T-helper 17 cell (primary cell): Measurements from ENCODE around the gene MGAT5. TPM values are rescaled to one million over a fixed set of nuclear protein-coding genes. Genes with fewer than 3 reads are reported as not detected.

Experiments
- ATAC-seq: fragments of 150-1000 bp; cut with Tn5 transposase; 2 replicates; pipeline ENCODE4 v1.10.0; 2021; ENCODE audit warnings: mild to moderate bottlenecking, moderate library complexity
- DNase-seq, 3 donors: peaks; one replicate each; pipeline versions ENCODE4 v3.0.0 to v3.0.0-alpha.2; 2020 to 2021
- H3K9me3 ChIP-seq: one replicate; pipeline ENCODE4 v1.7.0; 2013; ENCODE audit warnings: low read length, mild to moderate bottlenecking; ENCODE audit not compliant: control insufficient read depth, poor library complexity, severe bottlenecking
- H3K27ac Mint-ChIP-seq: one replicate; pipeline ENCODE4 v1.8.0; 2022; ENCODE audit warnings: mild to moderate bottlenecking, moderate library complexity, mixed read lengths
- H3K27me3 Mint-ChIP-seq: one replicate; pipeline ENCODE4 v1.8.0; 2022; ENCODE audit warnings: mixed read lengths
- H3K36me3 Mint-ChIP-seq: one replicate; pipeline ENCODE4 v1.8.0; 2022; ENCODE audit warnings: low read depth, mixed read lengths
- H3K4me1 Mint-ChIP-seq: one replicate; pipeline ENCODE4 v1.8.0; 2022; ENCODE audit warnings: mild to moderate bottlenecking, mixed read lengths
- H3K4me3 Mint-ChIP-seq: one replicate; pipeline ENCODE4 v1.8.0; 2022; ENCODE audit warnings: mild to moderate bottlenecking, moderate library complexity, mixed read lengths
- total RNA-seq, 4 donors: library from RNA in 2 of 4; stranded (reverse) in 2 of 4; gene quantifications; one replicate each; pipeline ENCODE4 v1.2.3 and lab custom pipeline; 2022 to 2026

Gene MGAT5
- total RNA-seq, 2 donors from 2014 or later = 120 to 127 TPM

DNA sequence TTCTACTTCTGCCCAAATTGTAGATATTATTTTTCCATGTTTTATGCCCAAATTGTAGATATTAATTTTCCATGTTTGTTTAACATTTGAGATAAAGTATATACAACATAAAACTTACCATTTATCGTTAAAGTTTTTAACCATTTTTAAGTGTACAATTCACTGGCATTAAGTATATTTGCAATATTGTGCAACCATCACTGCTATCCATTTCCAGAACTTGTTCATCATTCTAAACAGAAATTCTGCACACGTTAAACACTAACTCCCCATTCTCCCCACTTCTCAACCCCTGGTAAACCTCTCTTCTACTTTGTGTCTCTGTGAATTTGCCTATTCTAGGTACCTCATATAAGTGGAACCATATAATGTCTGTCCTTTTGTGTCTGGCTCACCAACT lies 162.1 kb downstream of the MGAT5 start:
- no peak overlapping the region for H3K4me3 Mint-ChIP-seq
- no peak overlapping the region for H3K27ac Mint-ChIP-seq
- no peaks in the 10 kb centered on the region for H3K27me3 Mint-ChIP-seq
- H3K36me3 Mint-ChIP-seq = peaks cover 5% of the 10 kb centered on the region
- peaks cover 20% of the 10 kb centered on the region for H3K4me1 Mint-ChIP-seq
- ATAC-seq (no peak), DNase-seq (no peak)
- H3K9me3 ChIP-seq = no peaks in the 10 kb centered on the region

DNA sequence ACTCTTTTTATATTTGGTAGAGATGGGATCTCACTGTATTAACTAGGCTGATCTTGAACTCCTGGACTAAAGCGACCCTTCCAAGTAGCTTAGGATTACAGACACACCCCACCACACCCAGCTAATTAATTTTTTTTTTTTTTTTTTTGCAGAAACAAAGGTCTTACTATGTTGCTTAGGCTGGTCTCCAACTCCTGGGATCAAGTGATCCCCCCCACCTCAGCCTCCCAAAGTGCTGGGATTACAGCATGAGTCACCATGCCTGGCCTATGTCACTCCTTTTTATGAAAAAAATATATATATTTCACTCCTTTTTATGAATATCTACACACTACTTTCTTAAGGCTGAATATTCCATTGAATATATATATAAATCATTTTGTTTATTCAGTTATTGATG lies 162.8 kb downstream of the MGAT5 start:
- DNase-seq (no peak), ATAC-seq (no peak)
- no peaks in the 10 kb centered on the region for H3K9me3 ChIP-seq
- H3K4me3 Mint-ChIP-seq = no peak overlapping the region
- peaks cover 5% of the 10 kb centered on the region for H3K36me3 Mint-ChIP-seq
- H3K27me3 Mint-ChIP-seq = no peaks in the 10 kb centered on the region
- no peak overlapping the region for H3K27ac Mint-ChIP-seq
- H3K4me1 Mint-ChIP-seq = peaks cover 14% of the 10 kb centered on the region

DNA sequence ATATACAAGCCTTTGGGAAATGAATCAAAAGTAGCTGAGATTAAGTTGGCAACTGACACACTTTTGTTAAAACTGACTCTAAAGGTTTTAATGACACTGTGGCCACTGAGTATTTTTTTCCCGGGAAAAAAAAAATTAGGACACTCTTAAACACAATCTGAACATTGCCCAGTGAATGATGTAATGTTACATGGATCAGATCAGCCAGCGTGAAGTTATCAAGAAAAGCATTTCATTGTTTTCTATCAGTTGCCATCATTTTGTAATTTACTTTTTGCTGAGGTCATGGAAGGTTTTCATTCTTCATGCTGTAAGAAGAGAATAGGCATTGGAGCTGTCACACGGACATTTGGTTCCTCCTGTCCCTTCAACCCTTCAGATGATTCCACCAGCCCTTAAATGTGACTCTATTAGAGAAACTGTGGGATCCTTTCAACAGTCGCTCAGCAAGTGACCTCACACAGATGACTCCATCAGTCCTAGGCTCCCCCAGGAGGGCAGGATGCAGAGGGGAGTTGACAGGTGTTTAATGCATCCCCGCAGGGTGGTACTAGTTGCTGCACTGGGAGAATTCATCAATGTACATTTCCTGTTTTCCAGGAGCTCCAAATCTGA lies 164.2 kb downstream of the MGAT5 start:
- H3K4me1 Mint-ChIP-seq = peaks cover 12% of the 10 kb centered on the region
- ATAC-seq (no peak), DNase-seq (no peak)
- H3K36me3 Mint-ChIP-seq = peaks cover 5% of the 10 kb centered on the region
- no peaks in the 10 kb centered on the region for H3K9me3 ChIP-seq
- H3K4me3 Mint-ChIP-seq = no peak overlapping the region
- H3K27ac Mint-ChIP-seq = peak overlapping the region; percentile 24
- no peaks in the 10 kb centered on the region for H3K27me3 Mint-ChIP-seq

DNA sequence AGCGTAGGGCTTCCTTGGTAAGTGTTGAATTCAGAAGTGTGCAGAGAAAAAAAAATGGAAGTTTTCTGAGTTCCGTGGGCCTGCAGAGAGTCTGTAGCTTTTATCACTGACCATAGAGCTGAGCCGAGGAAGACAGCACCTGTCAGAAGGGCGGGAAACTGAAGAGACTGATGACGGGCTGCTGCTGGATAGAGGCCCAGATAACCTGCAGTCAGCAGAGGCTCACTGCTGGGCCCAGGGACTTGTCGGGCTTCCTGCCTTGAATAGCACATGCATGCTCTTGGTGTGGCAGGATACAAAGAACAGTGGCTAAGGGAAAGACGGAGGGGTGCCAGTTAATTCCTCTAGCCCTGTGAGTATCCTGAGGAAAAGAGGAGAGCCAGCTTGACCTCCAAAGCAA lies 166.4 kb downstream of the MGAT5 start:
- Mint-ChIP-seq H3K27ac (peak overlapping the region; percentile 45), H3K4me1 (peaks cover 19% of the 10 kb centered on the region), H3K4me3 (no peak overlapping the region), H3K27me3 (no peaks in the 10 kb centered on the region), H3K36me3 (peaks cover 14% of the 10 kb centered on the region)
- H3K9me3 ChIP-seq = no peaks in the 10 kb centered on the region
- no peak for DNase-seq
- ATAC-seq = no peak

DNA sequence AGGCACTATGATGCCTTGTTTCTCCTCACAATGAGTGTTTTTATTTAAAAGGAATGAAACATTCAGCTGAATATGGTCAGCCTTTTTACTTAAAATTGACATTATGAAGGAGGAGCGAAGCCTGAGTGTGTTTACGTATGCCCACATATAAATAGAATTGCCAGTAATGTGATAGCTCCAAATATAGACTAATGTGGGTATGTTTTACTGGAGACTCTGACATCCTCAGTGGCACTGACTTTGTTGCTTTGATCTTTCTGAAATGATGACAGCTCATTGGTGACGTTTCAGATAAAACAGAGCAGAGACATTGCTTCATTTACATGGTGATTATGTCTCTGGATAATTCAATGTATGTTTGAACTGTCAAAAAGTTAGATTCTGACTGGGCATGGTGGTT lies 167.0 kb downstream of the MGAT5 start:
- Mint-ChIP-seq H3K4me1 (peaks cover 17% of the 10 kb centered on the region), H3K27me3 (no peaks in the 10 kb centered on the region), H3K27ac (no peak overlapping the region), H3K4me3 (no peak overlapping the region), H3K36me3 (peaks cover 14% of the 10 kb centered on the region)
- no peak for ATAC-seq
- H3K9me3 ChIP-seq = no peaks in the 10 kb centered on the region
- no peak for DNase-seq

DNA sequence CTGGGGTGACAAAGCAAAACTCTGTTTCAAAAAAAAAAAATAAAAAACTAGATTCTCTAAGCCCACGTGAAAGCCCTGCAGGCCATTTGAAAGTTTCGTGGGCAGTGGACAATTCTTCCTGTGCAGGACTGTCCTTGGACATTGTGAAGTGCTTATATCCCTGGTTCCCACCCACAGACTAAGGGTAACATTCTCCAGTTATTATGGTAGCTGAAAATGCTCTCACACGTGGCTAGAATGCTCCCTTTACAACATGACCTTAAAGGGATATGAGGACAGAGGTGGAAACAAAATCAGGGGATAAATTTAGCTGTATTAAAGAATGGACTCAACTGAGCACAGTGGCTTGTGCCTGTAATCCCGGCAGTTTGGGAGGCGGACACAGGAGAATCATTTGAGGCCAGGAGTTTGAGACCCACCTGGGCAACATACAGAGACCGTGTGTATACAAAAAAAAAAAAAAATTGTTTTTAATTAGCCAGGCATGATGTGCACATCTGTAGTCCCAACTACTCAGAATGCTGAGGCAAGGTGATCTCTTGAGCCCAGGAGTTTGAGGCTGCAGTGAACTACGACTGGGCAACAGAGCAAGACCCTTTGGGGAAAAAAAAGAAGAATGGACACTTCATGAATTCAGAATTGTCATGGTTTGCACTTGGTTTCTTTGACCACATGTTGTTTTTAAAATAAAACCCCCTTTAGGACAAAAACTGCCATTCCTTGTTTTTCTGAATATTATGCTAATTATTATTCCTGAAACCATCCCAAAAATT lies 167.9 kb downstream of the MGAT5 start:
- Mint-ChIP-seq H3K27ac (no peak overlapping the region), H3K4me1 (peaks cover 18% of the 10 kb centered on the region), H3K27me3 (no peaks in the 10 kb centered on the region), H3K4me3 (no peak overlapping the region), H3K36me3 (peaks cover 16% of the 10 kb centered on the region)
- no peak for ATAC-seq
- no peak for DNase-seq
- H3K9me3 ChIP-seq = no peaks in the 10 kb centered on the region

DNA sequence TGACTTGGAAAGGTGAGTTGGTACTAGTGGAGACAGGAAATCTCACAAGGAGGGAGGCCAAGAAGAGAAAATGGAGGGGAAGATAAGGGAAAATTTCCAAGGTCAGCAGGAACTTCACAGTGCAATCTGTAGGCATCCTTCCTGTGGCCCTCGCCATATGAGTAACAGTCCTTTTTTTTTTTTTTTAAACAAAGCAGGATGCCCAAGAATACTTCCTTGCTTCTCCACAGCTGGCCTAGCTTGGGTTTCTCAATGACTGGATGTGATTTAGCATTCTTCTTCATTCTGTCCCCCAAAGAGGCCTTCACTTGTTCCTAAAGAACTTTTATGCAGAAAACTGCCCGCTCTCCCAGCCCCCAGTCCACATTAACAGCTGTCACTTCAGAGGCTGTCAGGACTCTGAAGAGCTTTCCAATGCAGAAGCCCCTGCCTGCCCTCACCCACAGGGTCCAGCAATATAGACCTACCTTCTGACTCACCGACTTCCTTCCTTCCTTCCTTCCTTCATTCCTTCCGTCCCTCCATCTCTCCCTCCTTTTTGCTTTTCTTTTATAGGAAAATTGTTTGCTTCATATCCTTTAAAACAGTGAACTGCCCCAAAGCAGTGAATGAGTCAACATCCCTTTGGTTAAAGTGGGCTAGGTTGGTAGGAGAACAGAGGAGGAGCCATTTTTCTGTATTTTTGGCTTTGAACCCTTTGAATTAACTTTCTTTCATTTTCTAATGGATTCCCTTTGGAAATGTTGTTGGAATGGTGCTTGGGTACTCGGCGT lies 172.0 kb downstream of the MGAT5 start:
- peak overlapping the region; percentile 90 for H3K27ac Mint-ChIP-seq

DNA sequence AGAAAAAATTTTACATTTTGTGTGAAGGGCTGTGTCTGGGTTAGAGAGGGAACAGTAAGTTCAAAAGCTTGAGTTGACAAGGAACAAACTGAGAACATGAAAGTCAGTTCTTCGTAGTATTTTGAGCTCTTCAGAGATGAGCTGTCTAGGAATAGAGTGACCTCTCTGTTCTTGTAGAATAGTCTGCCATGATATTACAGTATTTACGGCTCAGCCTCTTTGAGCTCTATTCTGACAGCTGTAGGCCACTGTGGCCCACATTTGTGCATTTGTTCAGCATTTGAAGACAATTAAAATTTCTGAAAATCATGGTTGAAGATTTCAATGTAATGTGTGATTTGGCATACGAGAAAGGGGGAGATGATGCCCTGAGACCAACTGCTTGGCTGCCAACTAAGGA lies 172.8 kb downstream of the MGAT5 start:
- no peaks in the 10 kb centered on the region for H3K27me3 Mint-ChIP-seq
- peaks cover 23% of the 10 kb centered on the region for H3K4me1 Mint-ChIP-seq
- no peaks in the 10 kb centered on the region for H3K9me3 ChIP-seq
- DNase-seq (no peak), ATAC-seq (no peak)
- peaks cover 18% of the 10 kb centered on the region for H3K36me3 Mint-ChIP-seq
- peak overlapping the region; percentile 90 for H3K27ac Mint-ChIP-seq
- no peak overlapping the region for H3K4me3 Mint-ChIP-seq

More for the DNA sequence above, 172.0 kb downstream of the MGAT5 start:
- peaks cover 20% of the 10 kb centered on the region for H3K4me1 Mint-ChIP-seq
- no peak for ATAC-seq
- H3K4me3 Mint-ChIP-seq = no peak overlapping the region
- no peaks in the 10 kb centered on the region for H3K9me3 ChIP-seq
- DNase-seq = no peak
- no peaks in the 10 kb centered on the region for H3K27me3 Mint-ChIP-seq
- H3K36me3 Mint-ChIP-seq = peaks cover 15% of the 10 kb centered on the region

DNA sequence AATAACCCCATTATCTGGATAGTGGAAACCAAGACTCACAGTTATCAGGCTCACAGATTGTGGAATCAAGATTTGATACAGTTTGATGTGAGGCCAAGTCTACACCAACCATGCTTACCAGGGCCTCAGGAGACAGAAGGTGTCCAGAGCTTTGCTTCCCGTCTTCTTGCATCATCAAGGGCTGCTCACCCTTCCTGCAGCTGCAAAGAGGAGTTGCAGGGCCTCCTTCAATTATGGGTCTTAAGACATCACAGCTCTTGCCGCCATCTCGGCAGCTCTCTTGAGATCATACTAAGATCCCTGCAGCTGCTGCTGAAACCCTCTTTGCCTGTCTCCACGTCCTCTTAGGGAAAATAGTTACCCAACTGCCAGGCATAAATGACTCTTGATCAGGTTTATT lies 176.0 kb downstream of the MGAT5 start:
- peaks cover 18% of the 10 kb centered on the region for H3K36me3 Mint-ChIP-seq
- H3K9me3 ChIP-seq = no peaks in the 10 kb centered on the region
- ATAC-seq (no peak), DNase-seq (no peak)
- H3K4me3 Mint-ChIP-seq = no peak overlapping the region
- no peaks in the 10 kb centered on the region for H3K27me3 Mint-ChIP-seq
- peaks cover 22% of the 10 kb centered on the region for H3K4me1 Mint-ChIP-seq
- no peak overlapping the region for H3K27ac Mint-ChIP-seq

DNA sequence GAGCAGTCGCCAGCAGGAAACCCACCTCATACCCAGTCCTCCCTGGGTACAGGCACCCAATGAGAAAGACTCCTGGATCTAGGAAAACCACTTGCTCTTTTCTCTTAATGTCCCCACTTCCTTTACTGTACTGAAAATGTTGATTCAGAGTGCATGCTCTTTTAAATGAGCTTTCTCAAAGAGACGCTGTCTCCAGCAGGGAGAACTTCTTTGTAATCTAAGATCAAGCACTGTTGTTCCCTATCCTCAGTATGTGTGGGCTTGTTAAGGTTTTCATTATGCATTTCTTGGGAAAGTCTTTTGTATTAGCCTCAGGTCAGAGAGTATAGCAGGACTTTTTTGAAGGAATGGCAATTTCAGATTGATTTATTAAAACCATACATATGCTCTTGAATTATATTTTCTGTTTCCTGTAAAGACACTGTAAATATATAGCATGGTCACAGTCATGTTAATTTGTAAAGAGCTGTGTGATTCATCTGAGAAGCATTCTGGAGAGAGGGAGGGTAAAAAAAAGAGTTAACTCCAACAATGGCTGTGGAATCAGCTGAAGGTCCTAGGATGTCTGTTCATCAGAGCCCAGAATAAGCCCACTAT lies 178.1 kb downstream of the MGAT5 start:
- Mint-ChIP-seq H3K36me3 (peaks cover 15% of the 10 kb centered on the region), H3K4me3 (peak overlapping the region; percentile 50), H3K27me3 (no peaks in the 10 kb centered on the region), H3K27ac (no peak overlapping the region), H3K4me1 (peaks cover 17% of the 10 kb centered on the region)
- DNase-seq (no peak), ATAC-seq (no peak)
- no peaks in the 10 kb centered on the region for H3K9me3 ChIP-seq

DNA sequence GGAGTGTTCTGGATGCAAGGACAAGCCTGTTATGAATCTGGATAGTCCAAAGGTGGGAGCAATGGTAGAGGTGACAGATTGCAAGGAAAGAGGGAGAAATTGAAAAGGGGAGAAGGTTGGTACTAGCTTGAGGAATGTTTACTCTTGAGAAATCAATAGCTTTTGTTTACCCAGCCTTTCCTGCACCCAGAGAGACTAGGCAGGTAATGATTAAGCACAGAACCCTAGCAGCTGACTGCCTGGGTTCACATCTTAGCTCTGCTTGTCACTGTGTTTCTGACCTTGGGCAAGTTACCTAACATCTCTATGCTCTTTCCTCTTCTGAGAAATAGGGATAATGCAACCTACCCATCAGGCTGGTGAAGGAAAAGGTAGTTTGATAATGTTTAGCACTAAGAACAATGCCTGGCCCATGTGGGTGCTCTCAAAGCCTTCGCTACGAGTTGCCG lies 178.6 kb downstream of the MGAT5 start:
- H3K36me3 Mint-ChIP-seq = peaks cover 15% of the 10 kb centered on the region
- no peaks in the 10 kb centered on the region for H3K27me3 Mint-ChIP-seq
- no peak overlapping the region for H3K27ac Mint-ChIP-seq
- H3K4me3 Mint-ChIP-seq = peak overlapping the region; percentile 50
- ATAC-seq (no peak), DNase-seq (no peak)
- no peaks in the 10 kb centered on the region for H3K9me3 ChIP-seq
- H3K4me1 Mint-ChIP-seq = peaks cover 17% of the 10 kb centered on the region

DNA sequence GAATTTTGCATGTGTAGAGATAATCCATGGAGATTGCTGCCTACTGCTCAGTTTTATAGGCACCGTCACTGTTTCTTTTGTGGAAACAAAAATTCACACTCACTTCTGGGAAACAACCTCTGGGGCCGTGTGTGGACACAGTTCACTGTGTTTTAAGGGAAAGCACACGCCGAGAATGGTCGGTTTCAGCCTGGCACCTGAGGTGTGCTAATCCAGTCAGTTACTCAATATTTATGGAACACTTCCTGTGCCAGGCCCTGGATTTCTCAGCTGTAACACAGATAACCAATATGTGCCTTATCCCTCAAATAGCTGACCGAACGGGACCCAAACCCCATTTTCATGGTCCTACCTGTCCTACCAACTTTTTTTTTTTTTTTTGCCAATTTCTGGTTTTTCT lies 179.6 kb downstream of the MGAT5 start:
- DNase-seq = no peak
- Mint-ChIP-seq H3K27ac (peak overlapping the region; percentile 95), H3K4me3 (peak overlapping the region; percentile 28), H3K27me3 (no peaks in the 10 kb centered on the region), H3K4me1 (peaks cover 17% of the 10 kb centered on the region), H3K36me3 (peaks cover 15% of the 10 kb centered on the region)
- no peaks in the 10 kb centered on the region for H3K9me3 ChIP-seq
- no peak for ATAC-seq

DNA sequence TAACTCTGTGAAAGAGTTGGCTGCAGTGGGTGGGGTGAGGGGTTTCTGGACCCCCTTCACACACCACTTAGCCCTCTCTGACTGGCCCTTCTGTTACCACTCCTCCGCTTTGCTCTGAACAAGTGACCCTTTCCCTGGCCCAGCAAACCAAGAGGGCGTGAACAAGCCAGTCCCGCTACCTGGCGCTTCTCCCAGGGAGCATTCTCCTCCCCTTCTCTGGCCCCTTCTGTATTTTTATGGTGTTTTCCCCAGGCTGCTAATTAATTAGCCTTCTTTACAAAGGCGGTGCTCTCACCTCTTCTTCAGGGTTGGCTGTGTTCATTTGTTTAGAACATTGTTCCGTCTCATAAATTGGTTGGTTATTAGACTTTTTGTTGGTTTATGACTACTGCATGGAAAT lies 180.1 kb downstream of the MGAT5 start:
- H3K4me3 Mint-ChIP-seq = no peak overlapping the region
- peaks cover 19% of the 10 kb centered on the region for H3K4me1 Mint-ChIP-seq
- peaks cover 17% of the 10 kb centered on the region for H3K36me3 Mint-ChIP-seq
- peak overlapping the region; percentile 95 for H3K27ac Mint-ChIP-seq
- ATAC-seq (no peak), DNase-seq (no peak)
- no peaks in the 10 kb centered on the region for H3K9me3 ChIP-seq
- no peaks in the 10 kb centered on the region for H3K27me3 Mint-ChIP-seq
